Mesenchymal stem cell (in vitro differentiated cells and primary cell): ENCODE data around the gene PGGHG.

ENCODE experiments used
- DNase-seq: peaks from one replicate; pipeline ENCODE4 v3.0.0-alpha.2; 2013
- H2AFZ ChIP-seq: one replicate; pipeline ENCODE4 v1.6.1; 2013; ENCODE audit warnings: low read depth, mild to moderate bottlenecking, control low read depth, inconsistent platforms, low read length, moderate library complexity
- H2AK5ac ChIP-seq: 2 replicates; pipeline ENCODE4 v1.6.1; 2013; ENCODE audit warnings: low read length, moderate library complexity, mild to moderate bottlenecking, inconsistent platforms; ENCODE audit not compliant: severe bottlenecking
- H2BK120ac ChIP-seq: one replicate; pipeline ENCODE4 v1.6.1; 2013; ENCODE audit warnings: low read depth, mild to moderate bottlenecking, inconsistent platforms, low read length, moderate library complexity
- H2BK12ac ChIP-seq, 2 experiments: one replicate each; pipeline ENCODE4 v1.6.1; 2013; ENCODE audit warnings: inconsistent platforms in 2 of 2, low read length in 2 of 2, mild to moderate bottlenecking in 2 of 2, moderate library complexity in 2 of 2, control low read depth in 1 of 2
- H2BK15ac ChIP-seq: one replicate; pipeline ENCODE4 v1.6.1; 2013; ENCODE audit warnings: mild to moderate bottlenecking, low read depth, inconsistent platforms; ENCODE audit not compliant: poor library complexity, severe bottlenecking
- H2BK5ac ChIP-seq: 2 replicates; pipeline ENCODE4 v1.6.1; 2013; ENCODE audit warnings: low read depth, mild to moderate bottlenecking, low read length, control low read depth, inconsistent platforms; ENCODE audit not compliant: poor library complexity, severe bottlenecking
- H3K14ac ChIP-seq, 2 experiments: one replicate each; pipeline ENCODE4 v1.6.1; 2013; ENCODE audit warnings: inconsistent platforms in 2 of 2, low read length in 2 of 2, control low read depth in 1 of 2, mild to moderate bottlenecking in 1 of 2, moderate library complexity in 1 of 2
- H3K18ac ChIP-seq, 2 experiments: one replicate each; pipeline ENCODE4 v1.6.1; 2013; ENCODE audit warnings: inconsistent platforms in 2 of 2, low read length in 2 of 2, control low read depth in 1 of 2, low read depth in 1 of 2, mild to moderate bottlenecking in 1 of 2
- H3K23ac ChIP-seq, 2 experiments: one replicate each; pipeline ENCODE4 v1.6.1; 2013; ENCODE audit warnings: inconsistent platforms in 2 of 2, low read length in 2 of 2, mild to moderate bottlenecking in 2 of 2, moderate library complexity in 2 of 2, control low read depth in 1 of 2
- H3K27ac ChIP-seq: 2 replicates; pipeline ENCODE4 v1.5.1; 2013; ENCODE audit warnings: mild to moderate bottlenecking, moderate library complexity, low read length, control low read depth, inconsistent platforms; ENCODE audit not compliant: poor library complexity, severe bottlenecking
- H3K27me3 ChIP-seq, 2 experiments: 2 replicates each; pipeline versions ENCODE4 v1.6.1 to v1.7.0; 2013; ENCODE audit warnings: low read length in 2 of 2, mild to moderate bottlenecking in 2 of 2, moderate library complexity in 2 of 2, control low read depth in 1 of 2, inconsistent platforms in 1 of 2; ENCODE audit not compliant: control insufficient read depth in 1 of 2, insufficient read depth in 1 of 2
- H3K36me3 ChIP-seq, 2 experiments: 2 replicates each; pipeline versions ENCODE4 v1.6.1 to v1.7.0; 2013; ENCODE audit warnings: low read length in 2 of 2, control low read depth in 1 of 2, inconsistent platforms in 1 of 2, low read depth in 1 of 2, mild to moderate bottlenecking in 1 of 2; ENCODE audit not compliant: insufficient read depth in 2 of 2, control insufficient read depth in 1 of 2
- H3K4ac ChIP-seq, 2 experiments: one replicate each; pipeline ENCODE4 v1.6.1; 2013; ENCODE audit warnings: inconsistent platforms in 2 of 2, low read length in 2 of 2, mild to moderate bottlenecking in 2 of 2, moderate library complexity in 2 of 2, control low read depth in 1 of 2, low read depth in 1 of 2
- H3K4me1 ChIP-seq: 2 replicates; pipeline ENCODE4 v1.6.1; 2013; ENCODE audit warnings: low read depth, low read length, control low read depth; ENCODE audit not compliant: control insufficient read depth, insufficient read depth
- H3K4me2 ChIP-seq: 2 replicates; pipeline ENCODE4 v1.6.1; 2013; ENCODE audit warnings: low read length, mild to moderate bottlenecking, inconsistent platforms; ENCODE audit not compliant: poor library complexity, severe bottlenecking
- H3K4me3 ChIP-seq, 2 experiments: 2 replicates each; pipeline versions ENCODE4 v1.5.1 to v1.7.0; 2013; ENCODE audit warnings: low read length in 2 of 2, mild to moderate bottlenecking in 2 of 2, control low read depth in 1 of 2, low read depth in 1 of 2; ENCODE audit not compliant: insufficient read depth in 1 of 2
- H3K79me1 ChIP-seq: replicated peaks from 2 replicates; pipeline ENCODE4 v1.6.1; 2013; ENCODE audit warnings: mild to moderate bottlenecking, control low read depth, low read length, inconsistent platforms; ENCODE audit not compliant: poor library complexity, severe bottlenecking
- H3K9ac ChIP-seq: 2 replicates; pipeline ENCODE4 v1.7.0; 2013; ENCODE audit warnings: mild to moderate bottlenecking, low read length, moderate library complexity
- H3K9me3 ChIP-seq: 2 replicates; pipeline ENCODE4 v1.7.0; 2013; ENCODE audit warnings: mild to moderate bottlenecking, low read length; ENCODE audit not compliant: control insufficient read depth
- H4K8ac ChIP-seq: one replicate; pipeline ENCODE4 v1.6.1; 2013; ENCODE audit warnings: inconsistent platforms, mild to moderate bottlenecking, low read length, moderate library complexity
- H4K91ac ChIP-seq: one replicate; pipeline ENCODE4 v1.6.1; 2013; ENCODE audit warnings: mild to moderate bottlenecking, low read length, inconsistent platforms
- WGBS: methylation state at CpG from one replicate; pipeline ENCODE4 v1.1.7; 2013; ENCODE audit warnings: mixed read lengths; 5-methylcytosine and 5-hydroxymethylcytosine counted together

The PGGHG gene

DNA sequence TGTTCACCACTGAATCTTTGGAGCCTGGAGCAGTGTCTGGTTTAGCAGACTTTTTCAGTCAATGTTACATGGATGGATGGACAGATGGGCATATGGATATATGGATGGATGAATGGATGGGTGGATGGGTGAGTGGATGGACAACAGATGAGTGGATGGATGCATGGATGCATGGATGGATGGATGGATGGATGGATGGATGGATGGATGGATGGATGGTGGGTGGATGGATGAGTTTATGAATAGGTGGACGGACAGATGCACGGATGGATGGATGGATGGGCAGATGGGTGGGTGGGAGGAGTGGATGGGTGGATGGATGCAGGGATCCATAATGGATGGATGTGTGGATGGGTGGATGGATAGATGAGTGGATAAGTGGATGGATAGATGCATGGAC is 33.1 kb upstream of the PGGHG start:
- Histone ChIP-seq H3K4me3 (no peak overlapping the region), H3K27me3 (peaks cover 0 to 34% of the 10 kb centered on the region in 2 experiments)

DNA sequence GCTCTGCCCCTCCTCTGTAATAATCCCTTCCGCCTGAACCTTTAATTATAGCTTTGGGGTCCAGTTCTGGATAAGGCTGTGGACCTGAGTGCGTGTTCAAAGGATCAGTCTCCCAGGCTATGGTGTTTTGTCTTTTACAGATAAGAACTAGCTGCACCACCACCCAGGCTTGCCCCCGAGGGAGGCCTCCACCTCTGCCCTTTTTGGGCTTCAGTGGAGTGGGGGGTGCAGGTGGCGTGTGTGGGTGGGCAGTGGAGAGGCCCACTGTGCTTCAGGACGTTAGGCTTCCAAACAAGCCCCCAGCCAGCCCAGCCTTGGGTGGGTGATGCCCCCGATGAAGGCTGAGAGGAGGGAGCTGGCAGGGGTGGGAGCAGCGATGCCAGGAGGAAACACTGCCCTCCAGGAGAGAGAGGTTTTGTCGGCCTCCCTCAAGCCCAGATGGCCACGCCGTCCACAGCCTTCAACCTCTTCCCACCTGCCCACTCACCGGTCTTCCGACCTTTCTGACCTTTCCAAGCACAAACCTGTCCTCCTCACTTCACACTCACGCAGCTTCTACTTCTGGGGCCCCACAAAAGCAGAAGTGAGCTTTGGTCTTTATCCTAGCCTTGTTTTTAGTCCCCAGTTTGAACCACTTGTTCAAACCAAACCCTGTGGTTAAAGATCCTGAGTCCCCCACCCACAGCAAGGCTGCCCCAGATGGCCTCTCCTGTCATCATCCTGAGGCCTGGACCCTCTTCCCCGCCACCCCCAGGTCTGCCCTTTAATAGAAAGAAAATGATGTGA is 31.8 kb upstream of the PGGHG start:
- no peak overlapping the region for H4K8ac ChIP-seq
- H3K4me1 ChIP-seq = no peaks in the 10 kb centered on the region
- no peak overlapping the region for H3K18ac ChIP-seq

More for the DNA sequence above, 33.1 kb upstream of the PGGHG start:
- no peak overlapping the region for H4K91ac ChIP-seq
- DNase-seq = no peak
- H2BK12ac ChIP-seq = no peak overlapping the region
- peaks cover 29 to 32% of the 10 kb centered on the region in 2 experiments for H3K36me3 ChIP-seq
- H3K4me2 ChIP-seq = no peak overlapping the region
- H3K79me1 ChIP-seq = peaks cover 3% of the 10 kb centered on the region
- H3K4ac ChIP-seq = no peak overlapping the region
- no peak overlapping the region for H2BK120ac ChIP-seq
- H2AK5ac ChIP-seq = no peak overlapping the region
- H4K8ac ChIP-seq = no peak overlapping the region
- no peaks in the 10 kb centered on the region for H3K4me1 ChIP-seq
- no peak overlapping the region for H2BK5ac ChIP-seq
- H3K14ac ChIP-seq = no peak overlapping the region
- no peak overlapping the region for H2AFZ ChIP-seq
- H3K23ac ChIP-seq = no peak overlapping the region
- H3K18ac ChIP-seq = no peak overlapping the region
- no peak overlapping the region for H3K27ac ChIP-seq
- no peaks in the 10 kb centered on the region for H3K9me3 ChIP-seq
- WGBS = 98% methylated on average over 2 of the region's 2 CpGs
- H3K9ac ChIP-seq = no peak overlapping the region
- peak overlapping the region; percentile 26 for H2BK15ac ChIP-seq

DNA sequence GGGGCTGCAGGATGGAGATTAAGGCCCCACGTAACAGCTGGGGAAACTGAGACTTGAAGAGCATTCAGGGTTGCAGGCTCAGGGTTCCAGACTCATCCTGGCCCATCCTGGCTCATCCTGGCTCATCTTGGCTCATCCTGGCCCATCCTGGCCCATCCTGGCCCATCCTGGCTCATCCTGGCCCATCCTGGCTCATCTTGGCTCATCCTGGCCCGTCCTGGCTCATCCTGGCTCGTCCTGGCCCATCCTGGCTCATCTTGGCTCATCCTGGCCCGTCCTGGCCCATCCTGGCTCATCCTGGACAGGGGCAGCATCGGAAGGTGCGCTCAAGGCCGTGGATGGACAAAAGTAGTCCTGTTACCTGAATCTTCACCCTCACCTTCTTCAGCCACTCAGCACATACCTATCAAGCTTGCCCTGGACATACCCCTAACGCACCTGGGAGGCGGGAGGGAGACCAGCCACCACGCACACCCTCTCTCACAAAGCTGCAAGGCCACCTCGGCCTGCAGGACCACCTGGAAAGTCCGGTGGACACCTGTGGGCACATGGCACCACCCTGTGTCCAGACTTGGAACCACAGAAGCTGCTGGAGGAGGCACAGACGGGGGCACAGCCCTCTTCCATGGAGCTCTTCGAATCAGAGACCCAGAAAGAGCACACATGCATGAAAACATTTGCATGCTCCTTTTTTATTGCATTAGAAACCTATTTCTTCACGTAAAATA is 31.0 kb upstream of the PGGHG start:
- H3K36me3 ChIP-seq = peaks cover 11% of the 10 kb centered on the region in 2 experiments
- H2BK15ac ChIP-seq = no peak overlapping the region
- H3K4me3 ChIP-seq = no peak overlapping the region
- no peak overlapping the region for H2BK12ac ChIP-seq
- H3K27me3 ChIP-seq = peaks cover 0 to 34% of the 10 kb centered on the region in 2 experiments
- H3K4me1 ChIP-seq = no peaks in the 10 kb centered on the region
- peak overlapping the region in 1 of 2 experiments; percentile 8 for H3K14ac ChIP-seq
- 84% methylated on average over 15 of the region's 15 CpGs for WGBS
- no peak overlapping the region for H3K18ac ChIP-seq
- H3K27ac ChIP-seq = no peak overlapping the region
- H3K79me1 ChIP-seq = no peaks in the 10 kb centered on the region
- no peak overlapping the region for H4K91ac ChIP-seq
- H2BK120ac ChIP-seq = no peak overlapping the region
- H3K9me3 ChIP-seq = no peaks in the 10 kb centered on the region
- no peak overlapping the region for H2BK5ac ChIP-seq
- no peak overlapping the region for H3K4me2 ChIP-seq
- no peak overlapping the region for H3K4ac ChIP-seq
- no peak overlapping the region for H3K9ac ChIP-seq
- H2AK5ac ChIP-seq = no peak overlapping the region
- DNase-seq = no peak
- no peak overlapping the region for H4K8ac ChIP-seq
- no peak overlapping the region for H3K23ac ChIP-seq
- no peak overlapping the region for H2AFZ ChIP-seq

More for the DNA sequence above, 31.8 kb upstream of the PGGHG start:
- 86% methylated on average over 12 of the region's 14 CpGs for WGBS
- H4K91ac ChIP-seq = no peak overlapping the region
- peaks cover 19% of the 10 kb centered on the region in 2 experiments for H3K36me3 ChIP-seq
- no peak overlapping the region for H3K4ac ChIP-seq
- H3K4me2 ChIP-seq = no peak overlapping the region
- no peak overlapping the region for H2BK15ac ChIP-seq
- peak overlapping the region in 1 of 2 experiments; percentile 67 for H3K23ac ChIP-seq
- H3K14ac ChIP-seq = no peak overlapping the region
- peaks cover under 1% of the 10 kb centered on the region for H3K79me1 ChIP-seq
- H2BK120ac ChIP-seq = no peak overlapping the region
- no peak overlapping the region for H3K9ac ChIP-seq
- H2AFZ ChIP-seq = no peak overlapping the region
- H2AK5ac ChIP-seq = no peak overlapping the region
- H3K27me3 ChIP-seq = peaks cover 0 to 34% of the 10 kb centered on the region in 2 experiments
- H3K4me3 ChIP-seq = no peak overlapping the region
- H3K9me3 ChIP-seq = no peaks in the 10 kb centered on the region
- H2BK5ac ChIP-seq = no peak overlapping the region
- no peak overlapping the region for H2BK12ac ChIP-seq
- no peak for DNase-seq
- no peak overlapping the region for H3K27ac ChIP-seq

DNA sequence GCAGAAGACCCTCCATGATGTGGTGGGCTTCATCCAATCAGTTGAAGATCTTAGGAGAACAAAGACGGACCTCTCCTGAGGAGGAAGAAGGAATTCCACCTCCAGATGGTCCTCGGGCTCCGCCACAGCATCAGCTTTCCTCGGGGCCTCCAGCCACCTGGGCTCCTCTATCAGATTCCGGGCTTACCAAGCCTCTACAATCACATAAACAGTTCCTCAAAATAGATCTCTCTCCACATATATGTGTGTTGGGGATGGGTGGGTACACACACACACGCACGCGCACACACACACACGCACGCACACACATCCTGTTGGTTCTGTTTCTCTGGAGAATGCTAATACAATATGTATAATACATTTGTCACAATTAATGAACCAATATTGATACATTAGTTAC is 29.5 kb upstream of the PGGHG start:
- DNase-seq = no peak
- Histone ChIP-seq H3K4me1 (no peaks in the 10 kb centered on the region), H3K79me1 (no peaks in the 10 kb centered on the region), H3K9me3 (no peaks in the 10 kb centered on the region), H2AK5ac (no peak overlapping the region), H3K4ac (no peak overlapping the region), H2BK5ac (no peak overlapping the region), H3K27me3 (peaks cover 0 to 34% of the 10 kb centered on the region in 2 experiments), H3K9ac (no peak overlapping the region), H3K23ac (no peak overlapping the region), H4K8ac (no peak overlapping the region), H3K14ac (no peak overlapping the region), H4K91ac (no peak overlapping the region), H3K4me2 (no peak overlapping the region), H2BK120ac (no peak overlapping the region), H3K36me3 (no peaks in the 10 kb centered on the region), H2BK15ac (no peak overlapping the region), H3K18ac (no peak overlapping the region), H2BK12ac (no peak overlapping the region), H3K4me3 (no peak overlapping the region), H3K27ac (no peak overlapping the region), H2AFZ (no peak overlapping the region)
- 87% methylated on average over 2 of the region's 10 CpGs for WGBS
